Measurements from ENCODE around the gene TMEM170A. TPM values are rescaled to one million over a fixed set of nuclear protein-coding genes. Genes with fewer than 3 reads are reported as not detected.

The TMEM170A gene
- total and polyA plus RNA-seq, 10 of the 15 experiments (the other 5 are each of a cell fraction or from before 2014, with no cell fraction given) = 7.3 to 28.2 (median 20.9) TPM

DNA sequence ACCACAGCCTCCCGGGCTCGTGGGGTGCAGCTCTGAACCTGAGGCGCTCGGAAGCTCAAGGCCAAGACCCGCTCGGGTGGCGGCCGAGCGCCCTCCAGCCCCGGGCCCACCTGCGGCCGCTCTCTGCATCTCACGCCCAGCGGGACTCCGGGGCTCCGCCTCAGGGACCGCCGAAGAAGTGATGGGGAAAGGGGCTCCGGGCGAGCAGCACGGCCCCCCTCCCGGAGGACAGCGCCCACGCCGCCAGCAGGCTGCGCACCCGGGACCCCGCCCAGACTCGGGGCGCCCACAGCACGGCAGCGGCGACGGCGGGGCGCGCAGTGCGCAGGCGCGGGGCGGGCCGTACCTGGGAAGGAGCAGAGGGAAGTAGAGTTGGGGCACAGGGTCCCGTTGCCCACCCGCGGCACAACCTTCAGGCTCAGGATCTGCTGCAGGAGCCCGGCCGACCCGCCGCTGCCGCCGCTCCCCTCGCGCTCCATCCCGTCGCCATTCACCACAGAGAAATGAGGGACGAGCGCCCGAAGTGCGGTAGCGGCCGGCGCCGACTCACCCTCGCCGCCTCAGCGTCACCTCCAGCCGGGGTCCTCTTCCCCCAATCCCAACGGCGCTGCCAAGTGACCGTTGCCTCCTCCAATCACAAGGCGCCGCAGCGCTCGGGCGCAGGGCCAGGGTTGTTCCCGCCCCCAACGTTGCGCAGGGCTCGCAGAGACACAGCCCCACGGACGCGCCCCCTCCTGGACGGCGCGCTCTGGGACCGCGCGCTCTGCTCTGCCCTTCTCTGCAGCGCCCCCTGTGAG lies at the start of gene TMEM170A (continued):
- no peak for TF ChIP-seq CUX1 (IDR thresholded peaks at IDR 0.05; ENCODE audit: insufficient replicate concordance, low read depth, low read length)
- no peak for TF ChIP-seq ESRRA (IDR thresholded peaks at IDR 0.05; ENCODE audit: low read length)
- TF ChIP-seq, protein P1, sequence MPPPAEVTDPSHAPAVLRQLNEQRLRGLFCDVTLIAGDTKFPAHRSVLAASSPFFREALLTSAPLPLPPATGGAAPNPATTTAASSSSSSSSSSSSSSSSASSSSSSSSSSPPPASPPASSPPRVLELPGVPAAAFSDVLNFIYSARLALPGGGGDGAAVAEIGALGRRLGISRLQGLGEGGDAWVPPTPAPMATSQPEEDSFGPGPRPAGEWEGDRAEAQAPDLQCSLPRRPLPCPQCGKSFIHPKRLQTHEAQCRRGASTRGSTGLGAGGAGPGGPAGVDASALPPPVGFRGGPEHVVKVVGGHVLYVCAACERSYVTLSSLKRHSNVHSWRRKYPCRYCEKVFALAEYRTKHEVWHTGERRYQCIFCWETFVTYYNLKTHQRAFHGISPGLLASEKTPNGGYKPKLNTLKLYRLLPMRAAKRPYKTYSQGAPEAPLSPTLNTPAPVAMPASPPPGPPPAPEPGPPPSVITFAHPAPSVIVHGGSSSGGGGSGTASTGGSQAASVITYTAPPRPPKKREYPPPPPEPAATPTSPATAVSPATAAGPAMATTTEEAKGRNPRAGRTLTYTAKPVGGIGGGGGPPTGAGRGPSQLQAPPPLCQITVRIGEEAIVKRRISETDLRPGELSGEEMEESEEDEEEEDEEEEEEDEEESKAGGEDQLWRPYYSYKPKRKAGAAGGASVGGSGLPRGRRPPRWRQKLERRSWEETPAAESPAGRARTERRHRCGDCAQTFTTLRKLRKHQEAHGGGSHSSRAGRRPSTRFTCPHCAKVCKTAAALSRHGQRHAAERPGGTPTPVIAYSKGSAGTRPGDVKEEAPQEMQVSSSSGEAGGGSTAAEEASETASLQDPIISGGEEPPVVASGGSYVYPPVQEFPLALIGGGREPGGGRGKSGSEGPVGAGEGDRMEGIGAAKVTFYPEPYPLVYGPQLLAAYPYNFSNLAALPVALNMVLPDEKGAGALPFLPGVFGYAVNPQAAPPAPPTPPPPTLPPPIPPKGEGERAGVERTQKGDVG (CRISPR knock-in tag; IDR thresholded peaks at IDR 0.05) = no peak
- peak; percentile 84 for TF ChIP-seq CREB1 (IDR thresholded peaks at IDR 0.05; ENCODE audit: low read depth)
- peak; percentile 99 for TF ChIP-seq SMARCA5 (IDR thresholded peaks at IDR 0.05)
- TF ChIP-seq, protein P2, sequence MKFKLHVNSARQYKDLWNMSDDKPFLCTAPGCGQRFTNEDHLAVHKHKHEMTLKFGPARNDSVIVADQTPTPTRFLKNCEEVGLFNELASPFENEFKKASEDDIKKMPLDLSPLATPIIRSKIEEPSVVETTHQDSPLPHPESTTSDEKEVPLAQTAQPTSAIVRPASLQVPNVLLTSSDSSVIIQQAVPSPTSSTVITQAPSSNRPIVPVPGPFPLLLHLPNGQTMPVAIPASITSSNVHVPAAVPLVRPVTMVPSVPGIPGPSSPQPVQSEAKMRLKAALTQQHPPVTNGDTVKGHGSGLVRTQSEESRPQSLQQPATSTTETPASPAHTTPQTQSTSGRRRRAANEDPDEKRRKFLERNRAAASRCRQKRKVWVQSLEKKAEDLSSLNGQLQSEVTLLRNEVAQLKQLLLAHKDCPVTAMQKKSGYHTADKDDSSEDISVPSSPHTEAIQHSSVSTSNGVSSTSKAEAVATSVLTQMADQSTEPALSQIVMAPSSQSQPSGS (IDR thresholded peaks at IDR 0.05; ENCODE audit: low read length) = no peak
- peak; percentile 51; the same call in 1 of the 2 replicates for TF ChIP-seq JUND (IDR thresholded peaks at IDR 0.05; ENCODE audit: low read depth, low read length)
- TF ChIP-seq JUNB (IDR thresholded peaks at IDR 0.05) = no peak
- TF ChIP-seq RAD51 (IDR thresholded peaks at IDR 0.05) = no peak
- peak; percentile 96 for TF ChIP-seq POLR2A (IDR thresholded peaks at IDR 0.05; ENCODE audit: low read depth, low read length)
- TF ChIP-seq, protein P3, sequence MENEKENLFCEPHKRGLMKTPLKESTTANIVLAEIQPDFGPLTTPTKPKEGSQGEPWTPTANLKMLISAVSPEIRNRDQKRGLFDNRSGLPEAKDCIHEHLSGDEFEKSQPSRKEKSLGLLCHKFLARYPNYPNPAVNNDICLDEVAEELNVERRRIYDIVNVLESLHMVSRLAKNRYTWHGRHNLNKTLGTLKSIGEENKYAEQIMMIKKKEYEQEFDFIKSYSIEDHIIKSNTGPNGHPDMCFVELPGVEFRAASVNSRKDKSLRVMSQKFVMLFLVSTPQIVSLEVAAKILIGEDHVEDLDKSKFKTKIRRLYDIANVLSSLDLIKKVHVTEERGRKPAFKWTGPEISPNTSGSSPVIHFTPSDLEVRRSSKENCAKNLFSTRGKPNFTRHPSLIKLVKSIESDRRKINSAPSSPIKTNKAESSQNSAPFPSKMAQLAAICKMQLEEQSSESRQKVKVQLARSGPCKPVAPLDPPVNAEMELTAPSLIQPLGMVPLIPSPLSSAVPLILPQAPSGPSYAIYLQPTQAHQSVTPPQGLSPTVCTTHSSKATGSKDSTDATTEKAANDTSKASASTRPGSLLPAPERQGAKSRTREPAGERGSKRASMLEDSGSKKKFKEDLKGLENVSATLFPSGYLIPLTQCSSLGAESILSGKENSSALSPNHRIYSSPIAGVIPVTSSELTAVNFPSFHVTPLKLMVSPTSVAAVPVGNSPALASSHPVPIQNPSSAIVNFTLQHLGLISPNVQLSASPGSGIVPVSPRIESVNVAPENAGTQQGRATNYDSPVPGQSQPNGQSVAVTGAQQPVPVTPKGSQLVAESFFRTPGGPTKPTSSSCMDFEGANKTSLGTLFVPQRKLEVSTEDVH (IDR thresholded peaks at IDR 0.05; ENCODE audit: low read depth, partially characterized antibody) = no peak
- TF ChIP-seq MXI1 (IDR thresholded peaks at IDR 0.05; ENCODE audit: low read depth, low read length) = peak; percentile 75; the same call in 1 of the 2 replicates
- no peak for TF ChIP-seq ZNF217 (IDR thresholded peaks at IDR 0.05)
- peak; percentile 89 for TF ChIP-seq SMAD5 (IDR thresholded peaks at IDR 0.05; ENCODE audit: low read depth)
